GM12878 (cell line): ENCODE measurements around the gene C21orf58. TPM values are rescaled to one million over a fixed set of nuclear protein-coding genes. Genes with fewer than 3 reads are reported as not detected.

Experiments used
- BACH1 ChIP-seq: fragments of 450-650 bp; IDR thresholded peaks from 2 replicates; pipeline ENCODE4 v1.6.1; 2017; ENCODE audit warnings: mild to moderate bottlenecking, borderline replicate concordance
- CBX3 ChIP-seq: fragments of 200-600 bp; sonication (generic); IDR thresholded peaks from 2 replicates; pipeline ENCODE4 v1.6.1; 2016; ENCODE audit warnings: low read depth, borderline replicate concordance
- DPF2 ChIP-seq: fragments of 450-650 bp; IDR thresholded peaks from 2 replicates; pipeline ENCODE4 v1.6.1; 2017; ENCODE audit warnings: mild to moderate bottlenecking
- GABPA ChIP-seq: IDR thresholded peaks from 2 replicates; pipeline ENCODE4 v1.6.1; 2014; ENCODE audit warnings: antibody characterized with exemption, low read depth, mild to moderate bottlenecking, inconsistent platforms
- IKZF2 ChIP-seq, 2 experiments: fragments of 450-650 bp; IDR thresholded peaks; 2 replicates each; pipeline ENCODE4 v1.6.1; 2017; ENCODE audit warnings: mild to moderate bottlenecking in 2 of 2, moderate library complexity in 2 of 2
- JUNB ChIP-seq: IDR thresholded peaks from 2 replicates; pipeline ENCODE4 v1.6.1; 2016; ENCODE audit warnings: antibody characterized with exemption, mild to moderate bottlenecking
- KDM1A ChIP-seq: fragments of 200-600 bp; sonication (generic); IDR thresholded peaks from 2 replicates; pipeline ENCODE4 v1.6.1; 2016; ENCODE audit warnings: borderline replicate concordance
- MXI1 ChIP-seq: fragments of 150-350 bp; IDR thresholded peaks from 2 replicates; pipeline ENCODE4 v1.6.1; 2011; ENCODE audit warnings: low read depth, mild to moderate bottlenecking, inconsistent platforms, low read length, improper control_type of control experiment
- NFXL1 ChIP-seq: fragments of 450-650 bp; IDR thresholded peaks from 2 replicates; pipeline ENCODE4 v1.6.1; 2017; ENCODE audit warnings: antibody characterized with exemption, mild to moderate bottlenecking, borderline replicate concordance
- PAX5 ChIP-seq: IDR thresholded peaks from 2 replicates; pipeline ENCODE4 v1.6.1; 2011; ENCODE audit warnings: low read depth, low read length, borderline replicate concordance
- PAX8 ChIP-seq: fragments of 450-650 bp; IDR thresholded peaks from 2 replicates; pipeline ENCODE4 v1.6.1; 2017; ENCODE audit warnings: mild to moderate bottlenecking, moderate library complexity
- POLR2AphosphoS5 ChIP-seq: IDR thresholded peaks from 2 replicates; pipeline ENCODE4 v1.6.1; 2011; ENCODE audit warnings: mild to moderate bottlenecking, low read length, inconsistent platforms
- RB1 ChIP-seq: fragments of 450-650 bp; formaldehyde crosslinking; IDR thresholded peaks from 2 replicates; pipeline ENCODE4 v1.6.1; 2017; ENCODE audit warnings: mild to moderate bottlenecking, borderline replicate concordance
- SIN3A ChIP-seq: IDR thresholded peaks from 2 replicates; pipeline ENCODE4 v1.6.1; 2012; ENCODE audit warnings: low read depth, low read length, improper control_type of control experiment
- STAT3 ChIP-seq: IDR thresholded peaks from 2 replicates; pipeline ENCODE4 v1.6.1; 2011; ENCODE audit warnings: low read depth, low read length, improper control_type of control experiment
- TAF1 ChIP-seq: IDR thresholded peaks from 2 replicates; pipeline ENCODE4 v1.6.1; 2011; ENCODE audit warnings: mild to moderate bottlenecking, low read depth, low read length, borderline replicate concordance
- YY1 ChIP-seq: IDR thresholded peaks from 2 replicates; pipeline ENCODE4 v1.6.1; 2011; ENCODE audit warnings: low read depth, mild to moderate bottlenecking, low read length
- ZBED1 ChIP-seq: IDR thresholded peaks from 2 replicates; pipeline ENCODE4 v1.6.1; 2016; ENCODE audit warnings: borderline replicate concordance
- polyA plus RNA-seq, 11 experiments: library from polyadenylated mRNA; depleted of rRNA in 4 of 11; unstranded in 6 of 11; stranded (reverse) in 5 of 11; fragments of >200 nt; fragmentation: Nextera tagmentation in 4 of 11; fragmentation: Illumina TruSeq in 1 of 11; extraction: Ambion mirVana in 4 of 11; extraction: Trizol in 1 of 11; gene quantifications; 1 replicate in 1 of 11; 2 replicates in 10 of 11; pipeline versions ENCODE4 v1.2.1 to v1.2.3, GENCODE V29; 2011 to 2016; ENCODE audit warnings: inconsistent platforms in 2 of 11, missing spikeins in 2 of 11, low read depth in 1 of 11
- total RNA-seq, 4 experiments: library from RNA; depleted of rRNA in 3 of 4; stranded (reverse); fragments of >200 nt in 3 of 4; fragmentation: Illumina TruSeq in 1 of 4; extraction: Trizol in 1 of 4; gene quantifications; 2 replicates each; pipeline versions ENCODE4 v1.2.1 to v1.2.3, GENCODE V29; 2013 to 2021
- TF ChIP-seq, protein P1 (sequence below): fragments of 450-650 bp; IDR thresholded peaks from 2 replicates; pipeline ENCODE4 v1.6.1; 2017; ENCODE audit warnings: mild to moderate bottlenecking, low read depth, inconsistent platforms; ENCODE audit not compliant: poor library complexity, severe bottlenecking
- TF ChIP-seq, protein P2 (sequence below), 3 experiments: IDR thresholded peaks in 2 of 3; conservative IDR thresholded peaks in 1 of 3; 2 replicates each; pipeline ENCODE4 v1.5.1; 2011; ENCODE audit warnings: low read depth in 3 of 3, low read length in 3 of 3, mild to moderate bottlenecking in 3 of 3, control low read depth in 2 of 3, moderate library complexity in 2 of 3, inconsistent platforms in 1 of 3, mixed read lengths in 1 of 3; ENCODE audit not compliant: control insufficient read depth in 2 of 3, insufficient read depth in 1 of 3; ENCODE audit errors: extremely low read depth in 1 of 3
- TF ChIP-seq, protein P3 (sequence below): fragments of 150-350 bp; IDR thresholded peaks from 2 replicates; pipeline ENCODE4 v1.6.1; 2014; ENCODE audit warnings: mild to moderate bottlenecking, low read depth, low read length
- TF ChIP-seq, protein P4 (sequence below): fragments of 450-650 bp; IDR thresholded peaks from 2 replicates; pipeline ENCODE4 v1.6.1; 2017; ENCODE audit warnings: mild to moderate bottlenecking

Gene C21orf58
- total and polyA plus RNA-seq, 10 of the 15 experiments (the other 5 are each of a cell fraction or from before 2014, with no cell fraction given): 1.1 to 22.3 (median 11.8) TPM

DNA sequence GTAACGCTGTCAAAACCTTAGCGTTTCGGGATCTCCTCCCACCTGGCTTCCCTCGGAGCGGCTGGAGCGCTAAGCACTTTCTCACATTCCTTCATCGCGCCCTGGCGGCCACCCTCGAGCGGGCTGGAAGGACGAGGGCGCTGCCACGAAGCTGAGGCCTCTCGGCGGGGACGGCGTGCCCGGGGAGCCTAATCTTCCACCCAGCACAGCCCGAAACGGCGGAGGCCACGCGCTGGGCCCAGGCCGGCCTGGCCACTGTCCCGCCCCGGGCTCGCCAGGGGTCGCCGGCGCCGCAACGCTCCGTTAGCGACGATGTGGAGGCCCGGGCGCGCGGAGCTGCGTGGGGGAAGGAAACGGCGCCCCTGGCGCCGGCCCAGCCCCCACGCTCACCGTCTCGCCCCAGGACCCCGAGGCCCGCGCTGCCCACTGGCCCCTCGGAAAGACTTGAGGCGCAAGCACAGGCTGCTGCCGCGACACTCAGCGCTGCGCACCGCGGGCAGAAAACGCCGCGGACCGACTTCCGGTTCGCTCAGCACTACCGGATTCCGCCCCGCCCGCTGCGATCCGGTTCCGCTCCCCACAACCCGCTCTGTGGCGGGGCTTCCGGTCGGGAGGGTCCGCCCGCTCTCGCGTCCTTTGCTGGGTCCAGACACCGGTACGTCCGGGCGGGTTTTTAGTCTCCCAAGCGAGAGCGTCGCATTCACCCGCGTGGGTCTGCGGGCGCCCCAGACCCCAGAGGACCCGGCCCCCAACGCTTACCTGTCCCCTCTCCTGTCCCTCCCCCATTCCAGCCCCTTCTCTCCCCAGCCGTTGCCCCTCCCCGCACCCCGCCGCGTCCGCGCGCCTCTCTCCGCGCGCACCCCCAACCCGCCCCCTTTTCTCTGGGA lies 37.7 kb downstream of the C21orf58 start, which contains the start of gene YBEY (continued):
- TF ChIP-seq, protein P1, sequence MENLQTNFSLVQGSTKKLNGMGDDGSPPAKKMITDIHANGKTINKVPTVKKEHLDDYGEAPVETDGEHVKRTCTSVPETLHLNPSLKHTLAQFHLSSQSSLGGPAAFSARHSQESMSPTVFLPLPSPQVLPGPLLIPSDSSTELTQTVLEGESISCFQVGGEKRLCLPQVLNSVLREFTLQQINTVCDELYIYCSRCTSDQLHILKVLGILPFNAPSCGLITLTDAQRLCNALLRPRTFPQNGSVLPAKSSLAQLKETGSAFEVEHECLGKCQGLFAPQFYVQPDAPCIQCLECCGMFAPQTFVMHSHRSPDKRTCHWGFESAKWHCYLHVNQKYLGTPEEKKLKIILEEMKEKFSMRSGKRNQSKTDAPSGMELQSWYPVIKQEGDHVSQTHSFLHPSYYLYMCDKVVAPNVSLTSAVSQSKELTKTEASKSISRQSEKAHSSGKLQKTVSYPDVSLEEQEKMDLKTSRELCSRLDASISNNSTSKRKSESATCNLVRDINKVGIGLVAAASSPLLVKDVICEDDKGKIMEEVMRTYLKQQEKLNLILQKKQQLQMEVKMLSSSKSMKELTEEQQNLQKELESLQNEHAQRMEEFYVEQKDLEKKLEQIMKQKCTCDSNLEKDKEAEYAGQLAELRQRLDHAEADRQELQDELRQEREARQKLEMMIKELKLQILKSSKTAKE: no peak
- TF ChIP-seq JUNB (no peak), KDM1A (no peak), MXI1 (peak; percentile 77; the same call in 1 of the 2 replicates), BACH1 (peak; percentile 64; the same call in 1 of the 2 replicates), IKZF2 (IDR thresholded peaks at IDR 0.05) (no peak; a peak in 1 of 4 replicates), PAX5 (0 out of 2 replicates have a peak, but pooled peaks have one; percentile 46), RB1 (peak; percentile 86; the same call in 1 of the 2 replicates), POLR2AphosphoS5 (peak; percentile 88), ZBED1 (no peak), SIN3A (peak; percentile 70; the same call in 1 of the 2 replicates), YY1 (peak; percentile 83), NFXL1 (no peak), TAF1 (peak; percentile 80), GABPA (peak; percentile 95), STAT3 (no peak), CBX3 (no peak), PAX8 (no peak), DPF2 (peak; percentile 95)
- TF ChIP-seq, protein P2, sequence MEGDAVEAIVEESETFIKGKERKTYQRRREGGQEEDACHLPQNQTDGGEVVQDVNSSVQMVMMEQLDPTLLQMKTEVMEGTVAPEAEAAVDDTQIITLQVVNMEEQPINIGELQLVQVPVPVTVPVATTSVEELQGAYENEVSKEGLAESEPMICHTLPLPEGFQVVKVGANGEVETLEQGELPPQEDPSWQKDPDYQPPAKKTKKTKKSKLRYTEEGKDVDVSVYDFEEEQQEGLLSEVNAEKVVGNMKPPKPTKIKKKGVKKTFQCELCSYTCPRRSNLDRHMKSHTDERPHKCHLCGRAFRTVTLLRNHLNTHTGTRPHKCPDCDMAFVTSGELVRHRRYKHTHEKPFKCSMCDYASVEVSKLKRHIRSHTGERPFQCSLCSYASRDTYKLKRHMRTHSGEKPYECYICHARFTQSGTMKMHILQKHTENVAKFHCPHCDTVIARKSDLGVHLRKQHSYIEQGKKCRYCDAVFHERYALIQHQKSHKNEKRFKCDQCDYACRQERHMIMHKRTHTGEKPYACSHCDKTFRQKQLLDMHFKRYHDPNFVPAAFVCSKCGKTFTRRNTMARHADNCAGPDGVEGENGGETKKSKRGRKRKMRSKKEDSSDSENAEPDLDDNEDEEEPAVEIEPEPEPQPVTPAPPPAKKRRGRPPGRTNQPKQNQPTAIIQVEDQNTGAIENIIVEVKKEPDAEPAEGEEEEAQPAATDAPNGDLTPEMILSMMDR (IDR thresholded peaks at IDR 0.05 in 2 of 3, conservative IDR thresholded peaks at IDR 0.05 in 1 of 3; ENCODE audit: control insufficient read depth in 2 of 3, extremely low read depth in 1 of 3, insufficient read depth in 1 of 3, low read depth in 3 of 3, low read length in 3 of 3): peak; percentile 35 to 64 (median 35); a peak in 5 of 6 replicates
- TF ChIP-seq, protein P3, sequence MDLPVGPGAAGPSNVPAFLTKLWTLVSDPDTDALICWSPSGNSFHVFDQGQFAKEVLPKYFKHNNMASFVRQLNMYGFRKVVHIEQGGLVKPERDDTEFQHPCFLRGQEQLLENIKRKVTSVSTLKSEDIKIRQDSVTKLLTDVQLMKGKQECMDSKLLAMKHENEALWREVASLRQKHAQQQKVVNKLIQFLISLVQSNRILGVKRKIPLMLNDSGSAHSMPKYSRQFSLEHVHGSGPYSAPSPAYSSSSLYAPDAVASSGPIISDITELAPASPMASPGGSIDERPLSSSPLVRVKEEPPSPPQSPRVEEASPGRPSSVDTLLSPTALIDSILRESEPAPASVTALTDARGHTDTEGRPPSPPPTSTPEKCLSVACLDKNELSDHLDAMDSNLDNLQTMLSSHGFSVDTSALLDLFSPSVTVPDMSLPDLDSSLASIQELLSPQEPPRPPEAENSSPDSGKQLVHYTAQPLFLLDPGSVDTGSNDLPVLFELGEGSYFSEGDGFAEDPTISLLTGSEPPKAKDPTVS: no peak
- TF ChIP-seq, protein P4, sequence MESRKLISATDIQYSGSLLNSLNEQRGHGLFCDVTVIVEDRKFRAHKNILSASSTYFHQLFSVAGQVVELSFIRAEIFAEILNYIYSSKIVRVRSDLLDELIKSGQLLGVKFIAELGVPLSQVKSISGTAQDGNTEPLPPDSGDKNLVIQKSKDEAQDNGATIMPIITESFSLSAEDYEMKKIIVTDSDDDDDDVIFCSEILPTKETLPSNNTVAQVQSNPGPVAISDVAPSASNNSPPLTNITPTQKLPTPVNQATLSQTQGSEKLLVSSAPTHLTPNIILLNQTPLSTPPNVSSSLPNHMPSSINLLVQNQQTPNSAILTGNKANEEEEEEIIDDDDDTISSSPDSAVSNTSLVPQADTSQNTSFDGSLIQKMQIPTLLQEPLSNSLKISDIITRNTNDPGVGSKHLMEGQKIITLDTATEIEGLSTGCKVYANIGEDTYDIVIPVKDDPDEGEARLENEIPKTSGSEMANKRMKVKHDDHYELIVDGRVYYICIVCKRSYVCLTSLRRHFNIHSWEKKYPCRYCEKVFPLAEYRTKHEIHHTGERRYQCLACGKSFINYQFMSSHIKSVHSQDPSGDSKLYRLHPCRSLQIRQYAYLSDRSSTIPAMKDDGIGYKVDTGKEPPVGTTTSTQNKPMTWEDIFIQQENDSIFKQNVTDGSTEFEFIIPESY: no peak
